ENCODE data around the gene PNMA1. TPM values are rescaled to one million over a fixed set of nuclear protein-coding genes. Genes with fewer than 3 reads are reported as not detected.
A peak's percentile ranks its signal among the peaks of the same experiment; 100 is the strongest.

The PNMA1 gene
- total RNA-seq, 2 experiments from 2014 or later: 32.1 to 34.9 TPM

- POLR2A ChIA-PET: interaction anchor here (0.8 to 10.1 kb wide), 3 partner anchors 10 to 25 kb away, joined by 3 to 286 read pairs (median 3); partner anchors contain the start of gene PNMA1
- DNase-seq: no peak
- no peak for ATAC-seq (ENCODE audit: low read depth)
- Mint-ChIP-seq H3K4me1 (peaks cover 41% of the 10 kb centered on the region), H3K9me3 (no peaks in the 10 kb centered on the region), H3K27me3 (no peaks in the 10 kb centered on the region), H3K4me3 (no peak overlapping the region), H3K36me3 (peaks cover 23% of the 10 kb centered on the region), H3K27ac (peak overlapping the region; percentile 94)
These were observed 25.2 kb upstream of the PNMA1 start for GRCh38 chr14:73739174-73739898.

DNA sequence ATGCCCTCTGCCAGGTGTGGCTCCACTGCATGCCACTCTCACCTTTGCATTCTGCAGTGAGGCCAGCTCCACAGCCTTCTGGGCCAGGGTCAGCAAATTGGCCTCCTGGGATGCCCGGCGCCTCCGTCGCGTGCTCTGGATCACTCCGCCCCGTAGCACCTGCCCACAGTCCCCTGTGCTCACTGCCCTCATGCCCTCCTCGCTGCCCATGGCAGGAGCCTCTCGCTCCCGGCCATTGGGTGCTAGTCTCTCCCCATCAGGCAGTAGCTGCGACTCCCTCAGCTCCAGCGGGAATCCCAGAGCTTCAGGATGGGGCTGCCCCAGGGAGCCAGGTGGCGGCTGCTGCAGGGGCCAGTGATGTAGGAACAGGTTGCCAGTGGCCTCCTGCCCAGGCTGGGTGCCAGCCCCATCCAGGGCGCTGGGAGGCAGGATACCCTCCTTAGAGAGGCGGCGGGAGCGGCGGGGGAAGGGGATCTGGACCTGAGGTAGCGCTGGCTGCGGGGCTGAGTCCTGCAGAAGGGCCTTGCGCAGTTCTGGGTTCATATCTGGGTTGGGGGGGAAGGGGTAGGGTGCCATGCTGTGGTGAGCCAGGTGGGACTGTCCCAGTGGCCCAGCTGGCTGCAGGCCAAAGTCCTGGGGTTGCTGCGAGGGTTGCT, 24.5 kb upstream of the PNMA1 start:
- H3K4me1 Mint-ChIP-seq: peaks cover 35% of the 10 kb centered on the region
- DNase-seq: peak; percentile 18
- no peak overlapping the region for H3K4me3 Mint-ChIP-seq
- peak overlapping the region; percentile 42 for H3K27ac Mint-ChIP-seq
- no peaks in the 10 kb centered on the region for H3K9me3 Mint-ChIP-seq
- POLR2A ChIA-PET: interaction anchor here (1.4 to 10.1 kb wide), 2 partner anchors 17 to 25 kb away, joined by 3 to 286 read pairs; partner anchors contain the start of gene PNMA1
- H3K27me3 Mint-ChIP-seq: no peaks in the 10 kb centered on the region
- H3K36me3 Mint-ChIP-seq: peaks cover 23% of the 10 kb centered on the region
- no peak for ATAC-seq (ENCODE audit: low read depth)

DNA sequence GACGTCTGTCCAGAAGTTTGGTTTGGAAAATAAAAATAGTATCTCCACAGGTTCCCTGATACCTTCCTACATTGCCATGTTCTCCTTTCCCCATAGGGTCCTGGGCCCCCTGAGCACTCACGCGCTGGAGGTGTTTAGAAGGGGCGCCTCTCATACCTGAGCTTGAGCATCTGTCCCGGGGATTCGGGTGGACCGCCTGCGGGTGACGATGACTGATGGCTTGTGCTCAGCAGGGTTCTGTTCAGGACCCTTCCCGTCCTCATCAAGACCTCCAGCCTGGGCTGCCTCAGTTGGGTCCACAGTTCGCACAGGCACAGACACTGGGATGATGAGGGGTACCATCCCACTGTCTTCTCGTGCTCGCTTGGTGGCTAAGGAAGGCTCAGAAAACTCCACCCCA, 22.7 kb upstream of the PNMA1 start:
- ATAC-seq (ENCODE audit: low read depth): no peak
- H3K4me3 Mint-ChIP-seq: no peak overlapping the region
- POLR2A ChIA-PET: no interaction called here
- peak overlapping the region; percentile 48 for H3K27ac Mint-ChIP-seq
- no peaks in the 10 kb centered on the region for H3K9me3 Mint-ChIP-seq
- no peaks in the 10 kb centered on the region for H3K27me3 Mint-ChIP-seq
- DNase-seq: no peak
- peaks cover 21% of the 10 kb centered on the region for H3K4me1 Mint-ChIP-seq
- peaks cover 21% of the 10 kb centered on the region for H3K36me3 Mint-ChIP-seq

GRCh38 chr14:73732006-73732405, 17.8 kb upstream of the PNMA1 start:
- POLR2A ChIA-PET: interaction anchor here (0.5 to 1.6 kb wide), 5 partner anchors 10 to 248 kb away, joined by 3 to 6 read pairs (median 3); no protein-coding TSS in a partner anchor

GRCh38 chr14:73731111-73731510, 16.9 kb upstream of the PNMA1 start:
- Mint-ChIP-seq H3K27me3 (no peaks in the 10 kb centered on the region), H3K4me1 (peaks cover 18% of the 10 kb centered on the region), H3K27ac (no peak overlapping the region), H3K4me3 (no peak overlapping the region), H3K36me3 (peaks cover 33% of the 10 kb centered on the region), H3K9me3 (no peaks in the 10 kb centered on the region)
- DNase-seq: no peak
- no peak for ATAC-seq (ENCODE audit: low read depth)
- POLR2A ChIA-PET: interaction anchor here (1.1 to 1.6 kb wide), 2 partner anchors 24 to 29 kb away, joined by 3 to 6 read pairs; no protein-coding TSS in a partner anchor

More at GRCh38 chr14:73732006-73732405, 17.8 kb upstream of the PNMA1 start:
- no peak for ATAC-seq (ENCODE audit: low read depth)
- peaks cover 35% of the 10 kb centered on the region for H3K36me3 Mint-ChIP-seq
- peak overlapping the region; percentile 73 for H3K27ac Mint-ChIP-seq
- H3K4me1 Mint-ChIP-seq: peaks cover 17% of the 10 kb centered on the region
- no peaks in the 10 kb centered on the region for H3K27me3 Mint-ChIP-seq
- no peaks in the 10 kb centered on the region for H3K9me3 Mint-ChIP-seq
- H3K4me3 Mint-ChIP-seq: no peak overlapping the region
- DNase-seq: no peak

DNA sequence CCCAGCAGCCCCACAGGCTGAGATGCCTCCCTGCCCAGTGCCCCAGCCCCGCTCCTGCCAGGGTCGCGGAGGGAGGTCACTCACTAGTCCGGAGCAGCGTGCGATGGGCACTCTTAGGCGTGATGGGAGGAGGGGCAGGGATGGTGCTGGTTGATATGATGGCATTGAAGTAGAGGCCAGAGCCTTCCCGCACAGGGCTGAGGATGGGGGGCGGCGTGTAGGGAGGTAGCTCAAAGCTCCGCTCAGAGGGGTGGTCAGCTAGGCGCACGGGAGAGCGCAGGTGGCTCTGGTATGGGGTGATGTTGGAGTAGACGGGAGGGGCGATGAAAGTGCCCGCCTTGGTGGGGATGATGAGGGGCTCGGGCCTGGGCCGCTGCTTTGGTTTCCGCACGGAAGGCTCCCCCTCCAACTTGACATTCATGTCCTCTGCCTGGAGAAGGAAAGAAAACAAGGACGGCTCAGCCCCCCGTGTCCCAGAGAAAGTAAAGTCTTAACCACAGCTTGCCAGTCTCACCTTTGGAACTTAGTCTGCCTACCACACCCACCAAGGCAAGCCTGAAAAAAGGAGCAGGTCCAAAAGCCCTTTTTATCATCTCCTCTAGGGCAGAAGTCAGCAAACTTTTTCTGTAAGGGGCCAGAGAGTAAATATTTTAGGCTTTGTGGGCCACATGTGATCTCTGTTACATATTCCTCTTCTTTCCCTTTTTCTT, 15.5 kb upstream of the PNMA1 start:
- Mint-ChIP-seq H3K27ac (peak overlapping the region; percentile 45), H3K36me3 (peaks cover 29% of the 10 kb centered on the region), H3K9me3 (no peaks in the 10 kb centered on the region), H3K4me3 (no peak overlapping the region), H3K4me1 (peaks cover 18% of the 10 kb centered on the region), H3K27me3 (no peaks in the 10 kb centered on the region)
- ATAC-seq (ENCODE audit: low read depth): no peak
- no peak for DNase-seq
- POLR2A ChIA-PET: interaction anchor here (0.7 to 4.2 kb wide), 8 partner anchors 10 to 96 kb away, joined by 3 to 33 read pairs (median 4); partner anchors contain the start of gene PNMA1

DNA sequence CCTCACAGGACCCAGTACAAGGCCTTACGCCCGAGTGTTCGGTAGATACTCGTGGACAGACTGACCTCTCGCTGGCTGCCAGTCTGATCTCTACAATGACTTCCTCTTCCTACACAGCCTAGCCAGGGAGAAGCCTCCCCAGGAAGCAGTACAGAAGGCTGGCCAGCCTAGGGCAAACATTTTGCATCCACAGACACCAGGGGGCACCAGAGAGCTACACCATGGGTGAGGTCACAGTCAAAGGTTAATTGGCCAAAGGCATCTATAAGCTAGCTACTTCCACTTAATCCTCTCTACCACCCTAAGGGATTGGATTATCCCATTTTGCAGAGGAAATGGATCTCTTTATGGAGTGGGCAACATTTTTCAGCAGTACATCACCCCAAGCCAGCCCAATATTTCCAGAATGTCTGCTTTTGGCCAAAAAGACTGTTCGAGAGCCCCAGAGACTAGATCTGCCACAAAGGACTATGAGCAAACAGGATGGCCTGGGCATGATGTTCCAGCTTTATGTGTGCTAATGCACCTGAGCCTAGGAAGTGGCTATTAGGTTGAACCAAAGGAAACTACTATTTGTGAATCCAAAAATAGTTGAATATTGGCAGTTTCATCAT, 14.6 kb upstream of the PNMA1 start:
- POLR2A ChIA-PET: interaction anchor here (0.6 to 4.2 kb wide), 12 partner anchors 11 to 97 kb away, joined by 3 to 33 read pairs (median 4); partner anchors contain the start of gene PNMA1
- Mint-ChIP-seq H3K4me1 (peaks cover 21% of the 10 kb centered on the region), H3K4me3 (peak overlapping the region; percentile 19), H3K9me3 (no peaks in the 10 kb centered on the region), H3K36me3 (peaks cover 25% of the 10 kb centered on the region), H3K27ac (peak overlapping the region; percentile 77), H3K27me3 (no peaks in the 10 kb centered on the region)
- DNase-seq (peak; percentile 87), ATAC-seq (ENCODE audit: low read depth) (peak; percentile 83)

DNA sequence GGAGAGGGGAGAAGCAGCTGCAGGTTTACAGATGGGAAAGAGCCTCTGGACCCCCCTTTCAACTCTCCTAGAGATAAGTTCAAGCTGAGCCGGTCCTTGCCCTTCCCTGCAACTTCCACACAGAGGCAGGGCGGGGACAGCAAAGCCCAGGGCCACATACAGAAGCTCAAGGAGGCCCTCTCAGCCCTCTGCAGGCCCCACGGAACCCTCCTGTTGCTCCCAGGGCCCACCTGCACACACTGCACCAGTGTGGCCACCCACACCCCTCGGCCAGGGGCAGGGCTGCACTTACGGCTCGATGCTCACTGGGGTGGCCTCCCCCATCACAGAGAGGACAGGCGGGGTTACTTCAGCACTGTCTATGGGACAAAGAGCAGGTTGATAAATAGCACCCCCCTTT, 13.0 kb upstream of the PNMA1 start:
- POLR2A ChIA-PET: interaction anchor here (1.2 to 4.2 kb wide), 2 partner anchors 32 to 159 kb away, joined by 3 to 33 read pairs; partner anchors contain the start of gene ZNF410
- ATAC-seq (ENCODE audit: low read depth): no peak
- no peak for DNase-seq
- Mint-ChIP-seq H3K4me1 (peaks cover 19% of the 10 kb centered on the region), H3K27me3 (no peaks in the 10 kb centered on the region), H3K27ac (peak overlapping the region; percentile 61), H3K36me3 (peaks cover 32% of the 10 kb centered on the region), H3K9me3 (no peaks in the 10 kb centered on the region), H3K4me3 (no peak overlapping the region)

- H3K36me3 Mint-ChIP-seq: peaks cover 33% of the 10 kb centered on the region
These were observed 12.1 kb upstream of the PNMA1 start for GRCh38 chr14:73726025-73726961.

DNA sequence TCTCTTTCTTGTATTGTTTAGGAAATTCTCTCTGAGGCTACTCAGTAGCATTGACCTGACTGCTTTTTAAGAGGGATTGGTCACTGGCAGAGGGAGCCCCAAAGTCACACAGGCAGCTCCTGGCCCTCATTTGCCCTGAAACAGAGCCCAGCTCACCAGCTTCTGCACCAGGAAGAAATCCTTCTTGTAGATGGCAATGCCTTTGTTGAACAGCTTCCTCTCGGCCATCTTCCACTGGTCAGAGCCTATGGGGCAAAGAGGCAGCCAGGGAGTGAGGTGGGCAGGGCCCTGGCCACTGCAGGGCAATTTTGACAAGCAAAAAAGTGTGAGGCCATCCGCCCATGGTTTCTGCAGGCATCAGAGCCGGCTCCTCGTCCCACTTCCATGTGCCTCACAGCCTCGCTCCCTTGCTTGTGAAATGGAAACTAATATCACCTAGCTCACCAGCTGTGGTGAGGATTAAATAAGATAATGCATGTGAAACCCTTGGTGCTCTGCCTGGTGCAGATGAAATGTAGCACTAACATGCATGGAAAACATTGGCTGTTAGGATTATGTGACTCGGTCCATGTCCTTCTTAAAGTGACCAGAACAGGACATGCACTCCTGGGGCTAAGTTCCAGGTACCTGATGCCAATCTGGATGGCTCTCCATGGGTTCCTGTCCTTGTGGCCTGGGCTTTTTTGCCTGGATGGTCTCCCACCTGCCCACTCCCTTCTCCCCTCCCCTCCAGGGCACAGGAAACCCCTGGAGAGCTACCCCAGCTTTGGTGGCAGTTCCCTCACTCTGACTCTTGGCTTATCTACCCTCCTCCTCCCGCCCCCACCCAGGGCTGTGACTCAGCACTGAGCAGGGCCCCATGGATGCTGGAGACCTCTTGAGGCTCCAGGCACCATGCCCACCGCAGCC, 11.2 kb upstream of the PNMA1 start:
- ATAC-seq (ENCODE audit: low read depth): no peak
- Mint-ChIP-seq H3K27ac (peak overlapping the region; percentile 65), H3K27me3 (no peaks in the 10 kb centered on the region), H3K4me1 (peaks cover 17% of the 10 kb centered on the region), H3K9me3 (no peaks in the 10 kb centered on the region), H3K36me3 (peaks cover 34% of the 10 kb centered on the region), H3K4me3 (no peak overlapping the region)
- POLR2A ChIA-PET: interaction anchor here (0.7 kb wide), 1 partner anchor 21 kb away, joined by 3 read pairs; no protein-coding TSS in a partner anchor
- no peak for DNase-seq

More at GRCh38 chr14:73726025-73726961, 12.1 kb upstream of the PNMA1 start:
- peak overlapping the region; percentile 65 for H3K27ac Mint-ChIP-seq
- H3K27me3 Mint-ChIP-seq: no peaks in the 10 kb centered on the region
- ATAC-seq (ENCODE audit: low read depth) (no peak), DNase-seq (no peak)
- no peaks in the 10 kb centered on the region for H3K9me3 Mint-ChIP-seq
- peaks cover 17% of the 10 kb centered on the region for H3K4me1 Mint-ChIP-seq
- POLR2A ChIA-PET: interaction anchor here (0.7 to 4.2 kb wide), 3 partner anchors 20 to 160 kb away, joined by 3 to 33 read pairs (median 3); partner anchors contain the start of gene ZNF410
- no peak overlapping the region for H3K4me3 Mint-ChIP-seq

GRCh38 chr14:73724696-73725095, 10.5 kb upstream of the PNMA1 start:
- no peaks in the 10 kb centered on the region for H3K9me3 Mint-ChIP-seq
- no peak for ATAC-seq (ENCODE audit: low read depth)
- DNase-seq: no peak
- H3K36me3 Mint-ChIP-seq: peaks cover 34% of the 10 kb centered on the region
- POLR2A ChIA-PET: no interaction called here
- H3K4me1 Mint-ChIP-seq: peaks cover 17% of the 10 kb centered on the region
- no peak overlapping the region for H3K4me3 Mint-ChIP-seq
- H3K27me3 Mint-ChIP-seq: no peaks in the 10 kb centered on the region
- peak overlapping the region; percentile 16 for H3K27ac Mint-ChIP-seq

Data from activated naive CD8-positive, alpha-beta T cell treated with anti-CD3 and anti-CD28 coated beads, Interleukin-2, amount 10 ng/mL, durations not matched to agents 7 days and 5 days (primary cell).